ENCODE data around the gene TPSB2. TPM values are rescaled to one million over a fixed set of nuclear protein-coding genes. Genes with fewer than 3 reads are reported as not detected.

Gene TPSB2
- total and polyA plus RNA-seq, 10 donors = 0.29 to 8.2 (median 1.1) TPM; not detected in 4

- intact Hi-C loops (cut with DNase I; ENCODE audit: low total_unique reads) = no loop called here
- H3K4me1 ChIP-seq = no peaks in the 10 kb centered on the region
- H3K36me3 ChIP-seq = no peaks in the 10 kb centered on the region
- no peak overlapping the region for H3K4me3 ChIP-seq
- TF ChIP-seq, protein P1, sequence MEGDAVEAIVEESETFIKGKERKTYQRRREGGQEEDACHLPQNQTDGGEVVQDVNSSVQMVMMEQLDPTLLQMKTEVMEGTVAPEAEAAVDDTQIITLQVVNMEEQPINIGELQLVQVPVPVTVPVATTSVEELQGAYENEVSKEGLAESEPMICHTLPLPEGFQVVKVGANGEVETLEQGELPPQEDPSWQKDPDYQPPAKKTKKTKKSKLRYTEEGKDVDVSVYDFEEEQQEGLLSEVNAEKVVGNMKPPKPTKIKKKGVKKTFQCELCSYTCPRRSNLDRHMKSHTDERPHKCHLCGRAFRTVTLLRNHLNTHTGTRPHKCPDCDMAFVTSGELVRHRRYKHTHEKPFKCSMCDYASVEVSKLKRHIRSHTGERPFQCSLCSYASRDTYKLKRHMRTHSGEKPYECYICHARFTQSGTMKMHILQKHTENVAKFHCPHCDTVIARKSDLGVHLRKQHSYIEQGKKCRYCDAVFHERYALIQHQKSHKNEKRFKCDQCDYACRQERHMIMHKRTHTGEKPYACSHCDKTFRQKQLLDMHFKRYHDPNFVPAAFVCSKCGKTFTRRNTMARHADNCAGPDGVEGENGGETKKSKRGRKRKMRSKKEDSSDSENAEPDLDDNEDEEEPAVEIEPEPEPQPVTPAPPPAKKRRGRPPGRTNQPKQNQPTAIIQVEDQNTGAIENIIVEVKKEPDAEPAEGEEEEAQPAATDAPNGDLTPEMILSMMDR (IDR thresholded peaks at IDR 0.05 in 8 of 11, conservative IDR thresholded peaks at IDR 0.05 in 3 of 11) = no peak
- TF ChIP-seq POLR2A (IDR thresholded peaks at IDR 0.05) = no peak
- no peak for TF ChIP-seq POLR2AphosphoS5 (IDR thresholded peaks at IDR 0.05)
- DNase-seq = no peak
- 79 to 86% (median 82%) methylated on average over 32 to 40 of the region's 40 CpGs for WGBS, 5 donors
- no peaks in the 10 kb centered on the region for H3K9me3 ChIP-seq
- H3K27me3 ChIP-seq (replicated peaks in 1 of 7) = peaks cover 0 to 60% (median 0%) of the 10 kb centered on the region in 7 donors
- H3K27ac ChIP-seq = no peak overlapping the region
These were observed 8.1 kb downstream of the TPSB2 start for GRCh38 chr16:1221628-1222552.

GRCh38 chr16:1220841-1221627 is 8.9 kb downstream of the TPSB2 start:
- no peak overlapping the region for H3K27ac ChIP-seq
- no peaks in the 10 kb centered on the region for H3K36me3 ChIP-seq
- H3K27me3 ChIP-seq (replicated peaks in 1 of 7) = peaks cover 0 to 66% (median 0%) of the 10 kb centered on the region in 7 donors
- WGBS, 5 donors = 77 to 88% (median 85%) methylated on average over 31 to 48 of the region's 48 CpGs
- no peak overlapping the region for H3K4me3 ChIP-seq
- H3K4me1 ChIP-seq = no peaks in the 10 kb centered on the region
- intact Hi-C loops (cut with DNase I; ENCODE audit: low total_unique reads) = no loop called here
- TF ChIP-seq POLR2A (IDR thresholded peaks at IDR 0.05) (no peak), POLR2AphosphoS5 (IDR thresholded peaks at IDR 0.05) (no peak)
- TF ChIP-seq, protein P1 (IDR thresholded peaks at IDR 0.05 in 8 of 11, conservative IDR thresholded peaks at IDR 0.05 in 3 of 11) = no peak
- no peak for DNase-seq
- H3K9me3 ChIP-seq = no peaks in the 10 kb centered on the region

- Histone ChIP-seq H3K9me3 (no peaks in the 10 kb centered on the region), H3K4me1 (no peaks in the 10 kb centered on the region), H3K27me3 (replicated peaks in 1 of 7) (peaks cover 0 to 67% (median 0%) of the 10 kb centered on the region in 7 donors), H3K36me3 (no peaks in the 10 kb centered on the region), H3K27ac (no peak overlapping the region), H3K4me3 (no peak overlapping the region)
- TF ChIP-seq POLR2AphosphoS5 (IDR thresholded peaks at IDR 0.05) = no peak
- intact Hi-C loops (cut with DNase I; ENCODE audit: low total_unique reads) = no loop called here
- no peak for DNase-seq
- WGBS, 5 donors = 89 to 91% (median 90%) methylated on average over 20 to 55 of the region's 55 CpGs
These were observed 9.8 kb downstream of the TPSB2 start for GRCh38 chr16:1220098-1220728.

GRCh38 chr16:1218930-1219611 is 10.9 kb downstream of the TPSB2 start:
- no peak overlapping the region for H3K27ac ChIP-seq
- 77 to 86% (median 83%) methylated on average over 10 to 24 of the region's 24 CpGs for WGBS, 5 donors
- TF ChIP-seq POLR2A (IDR thresholded peaks at IDR 0.05) (no peak), POLR2AphosphoS5 (IDR thresholded peaks at IDR 0.05) (no peak)
- TF ChIP-seq, protein P1 (IDR thresholded peaks at IDR 0.05 in 8 of 11, conservative IDR thresholded peaks at IDR 0.05 in 3 of 11) = no peak
- no peaks in the 10 kb centered on the region for H3K36me3 ChIP-seq
- H3K4me1 ChIP-seq = no peaks in the 10 kb centered on the region
- H3K4me3 ChIP-seq = no peak overlapping the region
- intact Hi-C loops (cut with DNase I; ENCODE audit: low total_unique reads) = no loop called here
- no peak for DNase-seq
- H3K27me3 ChIP-seq (replicated peaks in 1 of 7) = peaks cover 0 to 75% (median 0%) of the 10 kb centered on the region in 7 donors
- no peaks in the 10 kb centered on the region for H3K9me3 ChIP-seq
